Small intestine (tissue), 7 donors: Measurements from ENCODE around the gene PTGES3. TPM values are rescaled to one million over a fixed set of nuclear protein-coding genes. Genes with fewer than 3 reads are reported as not detected.
"Not testable (repeated sequence)": the region's sequence is repeated elsewhere in the genome, so short reads cannot be mapped to it uniquely, and the experiment has no call there.

Experiments
- DNase-seq, 2 donors: peaks; one replicate each; pipeline versions ENCODE4 v3.0.0 to v3.0.0-alpha.2; 2013
- FAIRE-seq: peaks from 2 replicates; lab custom pipeline; 2012; peaks lifted over from hg19 to GRCh38; lab: Jason Lieb, UNC
- H3K27ac ChIP-seq, 3 donors: one replicate each; pipeline ENCODE4 v1.5.1; 2013; ENCODE audit warnings: low read length in 2 of 3, mild to moderate bottlenecking in 2 of 3, control low read depth in 1 of 3, inconsistent platforms in 1 of 3, low read depth in 1 of 3, moderate library complexity in 1 of 3
- H3K27me3 ChIP-seq, 3 donors: one replicate each; pipeline ENCODE4 v1.6.1; 2013; ENCODE audit warnings: low read length in 3 of 3, inconsistent platforms in 1 of 3; ENCODE audit not compliant: control insufficient read depth in 3 of 3, insufficient read depth in 3 of 3
- H3K36me3 ChIP-seq, 3 donors: one replicate each; pipeline ENCODE4 v1.6.1; 2013; ENCODE audit warnings: low read length in 3 of 3, inconsistent platforms in 1 of 3, low read depth in 1 of 3, mild to moderate bottlenecking in 1 of 3, moderate library complexity in 1 of 3; ENCODE audit not compliant: control insufficient read depth in 3 of 3, insufficient read depth in 2 of 3
- H3K4me1 ChIP-seq, 3 donors: one replicate each; pipeline ENCODE4 v1.6.1; 2013; ENCODE audit warnings: low read length in 2 of 3, inconsistent platforms in 1 of 3, low read depth in 1 of 3, mild to moderate bottlenecking in 1 of 3, moderate library complexity in 1 of 3; ENCODE audit not compliant: control insufficient read depth in 3 of 3, insufficient read depth in 2 of 3
- H3K4me3 ChIP-seq, 3 donors: one replicate each; pipeline ENCODE4 v1.5.1; 2013; ENCODE audit warnings: low read length in 3 of 3, control low read depth in 1 of 3, inconsistent platforms in 1 of 3, low read depth in 1 of 3, mild to moderate bottlenecking in 1 of 3, moderate library complexity in 1 of 3
- H3K9me3 ChIP-seq, 2 donors: one replicate each; pipeline ENCODE4 v1.6.1; 2013; ENCODE audit warnings: low read depth in 1 of 2, low read length in 1 of 2; ENCODE audit not compliant: control insufficient read depth in 2 of 2, insufficient read depth in 1 of 2
- WGBS, 3 donors: extraction: QIAGEN DNeasy Blood & Tissue Kit; methylation state at CpG; one replicate each; pipeline ENCODE4 v1.1.7; 2013; 5-methylcytosine and 5-hydroxymethylcytosine counted together
- polyA plus RNA-seq, 4 donors: library from polyadenylated mRNA; stranded (reverse) in 3 of 4; unstranded in 1 of 4; fragments of 200-250 nt in 3 of 4; fragments of 120-200 nt in 1 of 4; gene quantifications; one replicate each; pipeline versions ENCODE4 v1.2.1 to v1.2.3, GENCODE V29; 2013
- donor health status: healthy with polysubstance abuse.
- donor health status: control.
- donor health status: control.
- donor health status: Bipolar disorder and iron deficiency.
- donor health status: healthy.

The PTGES3 gene
- polyA plus RNA-seq, 4 donors: 130 to 235 (median 180) TPM

DNA sequence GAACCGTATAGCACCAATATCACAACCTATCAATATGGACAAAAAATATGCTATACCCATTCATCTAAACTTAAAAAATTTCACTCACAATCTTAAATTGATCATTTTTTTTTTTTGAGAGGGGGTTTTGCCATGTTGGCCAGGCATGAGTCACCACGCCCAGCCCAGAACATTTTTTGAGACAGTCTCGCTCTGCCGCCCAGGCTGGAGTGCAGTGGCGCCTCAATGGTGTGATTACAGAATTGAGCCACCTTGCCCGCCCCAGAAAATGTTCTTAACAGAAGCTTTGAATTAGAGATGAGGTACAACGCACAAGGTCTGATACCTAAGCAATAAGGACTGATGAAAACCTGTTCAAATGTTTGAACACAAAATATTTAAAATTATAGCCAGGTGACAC, 26.5 kb downstream of the PTGES3 start:
- Histone ChIP-seq H3K4me1 (peaks cover 0 to 2% (median 0%) of the 10 kb centered on the region in 3 donors), H3K27me3 (no peaks in the 10 kb centered on the region), H3K4me3 (no peak overlapping the region), H3K9me3 (no peaks in the 10 kb centered on the region), H3K36me3 (peaks cover 6 to 24% (median 7%) of the 10 kb centered on the region in 3 donors), H3K27ac (no peak overlapping the region)
- WGBS, 3 donors: 86 to 88% (median 86%) methylated on average over 7 of the region's 7 CpGs
- DNase-seq (no peak), FAIRE-seq (no peak)

DNA sequence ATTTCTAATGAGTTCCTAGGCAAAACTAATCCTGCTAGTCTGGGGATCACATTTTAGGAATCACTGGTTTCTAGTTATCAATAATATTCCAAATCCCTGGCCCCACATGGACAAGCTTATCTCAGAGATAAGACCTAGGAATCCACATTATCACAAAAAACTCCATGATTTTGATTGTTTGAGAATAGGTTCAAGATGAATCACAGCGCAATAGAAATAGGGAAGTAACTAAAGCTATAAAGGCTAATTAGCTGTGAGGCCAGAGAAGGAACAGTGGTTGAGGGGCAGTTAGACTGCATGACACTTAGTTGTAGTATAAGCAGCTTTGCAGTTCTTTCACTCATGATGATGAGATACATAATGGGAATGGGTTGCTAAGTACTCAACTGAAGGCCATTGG, 29.2 kb downstream of the PTGES3 start:
- DNase-seq (peak in 1 of 2 donors; percentile 28), FAIRE-seq (no peak)
- Histone ChIP-seq H3K27me3 (no peaks in the 10 kb centered on the region), H3K36me3 (peaks cover 2 to 14% (median 2%) of the 10 kb centered on the region in 3 donors), H3K9me3 (peaks cover 0 to 16% of the 10 kb centered on the region in 2 donors), H3K4me1 (peaks cover 0 to 2% (median 0%) of the 10 kb centered on the region in 3 donors), H3K4me3 (no peak overlapping the region), H3K27ac (no peak overlapping the region)
- 41 to 63% (median 49%) methylated on average over 1 of the region's 1 CpG for WGBS, 3 donors

DNA sequence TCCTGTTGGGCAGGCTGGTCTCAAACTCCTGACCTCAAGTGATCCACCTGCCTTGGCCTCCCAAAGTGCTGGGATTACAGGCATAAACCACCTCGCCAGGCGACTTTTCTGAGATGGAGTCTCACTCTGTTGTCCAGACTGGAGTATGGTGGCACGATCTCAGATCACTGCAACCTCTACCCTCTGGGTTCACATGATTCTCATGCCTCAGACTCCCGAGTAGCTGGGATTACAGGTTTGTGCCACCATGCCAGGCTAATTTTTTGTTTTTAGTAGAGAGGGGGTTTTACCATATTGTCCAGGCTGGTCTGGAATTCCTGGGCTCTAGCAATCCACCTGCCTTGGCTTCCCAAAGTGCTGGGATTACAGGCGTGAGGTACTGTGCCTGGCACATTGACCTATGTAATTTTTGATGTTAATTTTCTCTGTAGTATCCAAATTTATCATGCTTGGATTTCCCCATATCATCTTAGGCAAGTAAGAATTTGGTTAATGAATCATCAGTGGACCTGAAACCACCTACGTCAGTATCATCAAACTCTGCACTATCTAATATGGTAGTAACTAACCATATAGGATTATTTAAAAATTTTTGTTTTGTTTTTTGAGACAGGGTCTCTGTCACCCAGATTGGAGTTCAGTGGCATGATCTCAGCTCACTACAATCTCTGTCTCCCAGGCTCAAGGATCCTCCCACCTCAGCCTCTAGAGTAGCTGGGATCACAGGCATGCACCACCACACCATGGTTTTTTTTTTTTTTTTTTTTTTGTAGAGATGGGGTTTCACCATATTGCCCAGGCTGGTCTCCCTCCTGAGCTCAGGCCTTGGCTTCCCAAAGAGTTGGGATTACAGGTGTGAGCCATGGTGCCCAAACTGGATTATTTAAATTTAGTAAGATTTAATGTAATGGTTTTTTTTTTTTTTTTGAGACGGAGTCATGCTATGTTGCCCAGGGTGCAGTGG, 30.4 kb downstream of the PTGES3 start:
- Histone ChIP-seq H3K9me3 (peaks cover 0 to 21% of the 10 kb centered on the region in 2 donors), H3K27ac (no peak overlapping the region), H3K27me3 (no peaks in the 10 kb centered on the region), H3K4me1 (peaks cover 0 to 2% (median 0%) of the 10 kb centered on the region in 3 donors), H3K4me3 (no peak overlapping the region), H3K36me3 (peaks cover 0 to 12% (median 2%) of the 10 kb centered on the region in 3 donors)
- no peak for DNase-seq
- no peak for FAIRE-seq
- 80 to 82% (median 80%) methylated on average over 7 of the region's 7 CpGs for WGBS, 3 donors

DNA sequence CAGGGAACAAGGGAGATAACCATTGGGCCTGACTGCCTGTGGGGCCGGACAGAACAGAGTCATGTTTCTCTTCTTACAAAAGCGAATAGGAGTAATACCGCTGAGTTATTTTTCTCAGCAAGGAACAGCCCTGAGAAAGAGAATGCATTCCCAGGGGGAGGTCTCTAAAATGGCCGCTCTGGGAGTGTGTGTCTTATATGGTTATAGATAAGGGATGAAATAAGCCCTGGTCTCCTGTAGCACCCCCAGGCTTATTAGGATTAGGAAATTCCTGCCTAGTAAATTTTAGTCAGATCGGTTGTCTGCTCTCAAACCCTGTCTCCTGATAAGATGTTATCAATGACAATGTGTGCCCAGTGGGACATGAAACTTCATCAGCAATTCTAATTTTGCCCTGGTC, 34.3 kb downstream of the PTGES3 start:
- H3K36me3 ChIP-seq, H3K4me1 ChIP-seq, DNase-seq, H3K4me3 ChIP-seq, H3K27ac ChIP-seq, H3K27me3 ChIP-seq, FAIRE-seq: not testable (repeated sequence)
- H3K9me3 ChIP-seq: peaks cover 0 to 21% of the 10 kb centered on the region in 2 donors
- WGBS, 3 donors: 86 to 87% (median 87%) methylated on average over 5 of the region's 5 CpGs

DNA sequence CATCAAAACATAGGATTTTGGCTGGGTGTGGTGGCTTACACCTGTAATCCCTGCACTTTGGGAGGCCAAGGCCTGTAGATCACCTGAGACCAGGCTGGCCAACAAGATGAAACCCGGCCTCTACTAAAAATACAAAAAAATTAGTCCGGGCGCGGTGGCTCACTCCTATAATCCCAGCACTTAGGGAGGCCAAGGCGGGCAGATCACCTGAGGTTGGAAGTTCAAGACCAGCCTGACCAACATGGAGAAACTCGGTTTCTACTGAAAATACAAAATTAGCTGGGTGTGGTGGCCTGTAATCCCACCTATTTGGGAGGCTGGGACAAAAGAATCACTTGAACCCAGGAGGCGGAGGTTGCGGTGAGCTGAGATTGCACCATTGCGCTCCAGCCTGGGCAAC, 40.1 kb downstream of the PTGES3 start:
- not testable (repeated sequence) for DNase-seq, H3K27me3 ChIP-seq, H3K27ac ChIP-seq, FAIRE-seq, H3K9me3 ChIP-seq, H3K36me3 ChIP-seq, H3K4me3 ChIP-seq
- 96 to 98% (median 96%) methylated on average over 9 of the region's 9 CpGs for WGBS, 3 donors
- H3K4me1 ChIP-seq: peaks cover 0 to 17% (median 0%) of the 10 kb centered on the region in 3 donors

DNA sequence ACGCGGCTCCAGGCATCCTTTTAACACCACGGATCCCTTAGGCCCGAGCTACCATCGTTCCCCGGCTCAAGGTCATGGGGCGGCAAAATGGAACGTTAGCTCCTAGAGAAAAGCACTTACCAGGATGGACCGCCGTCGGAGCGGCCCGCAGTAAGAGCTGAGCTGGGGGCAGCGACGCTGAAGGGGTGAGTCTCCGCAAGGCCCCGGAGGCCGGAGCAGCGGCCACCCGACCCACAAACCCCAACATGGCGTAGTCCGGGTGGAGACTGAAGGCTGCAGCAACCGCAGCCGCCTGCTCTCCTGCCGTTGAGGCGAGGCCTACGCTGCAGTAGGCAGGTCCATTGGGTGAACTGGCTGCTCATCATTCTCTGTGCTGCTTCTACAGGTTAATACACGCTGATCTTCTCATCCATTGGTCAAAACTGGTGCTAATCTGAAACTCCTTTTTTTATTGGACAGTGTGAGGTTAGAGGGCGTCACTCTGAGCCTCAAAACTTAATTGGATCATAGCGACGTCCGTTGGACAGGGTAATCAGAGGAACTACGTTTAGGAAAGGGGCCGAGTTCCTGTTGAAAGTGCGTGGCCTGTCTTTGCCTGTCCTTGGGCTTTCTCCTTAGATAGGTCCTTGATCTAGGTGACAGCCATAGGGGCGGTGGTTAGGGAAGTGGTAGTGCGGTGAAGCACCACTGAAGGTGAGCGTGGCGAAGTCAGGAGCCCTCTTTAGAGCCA, 42.2 kb downstream of the PTGES3 start, which contains the start of gene ATP5F1B:
ATP5F1B (minus strand) TSS at position 268 of the 730 bp plus-strand sequence; CDS start at position 247, 21 bp downstream.
- 0 to 2% (median 1%) methylated on average over 39 of the region's 39 CpGs for WGBS, 3 donors
- Histone ChIP-seq H3K27ac (peak within 1 kb of the TSS; percentile 90 to 99 (median 92)), H3K4me1 (peaks cover 0 to 22% (median 0%) of the 10 kb centered on the region in 3 donors), H3K36me3 (peaks cover 11 to 27% (median 16%) of the 10 kb centered on the region in 3 donors), H3K27me3 (no peaks in the 10 kb centered on the region), H3K4me3 (peak within 1 kb of the TSS; percentile 64 to 97 (median 77)), H3K9me3 (no peaks in the 10 kb centered on the region)
- FAIRE-seq (peak; percentile 87), DNase-seq (peak; percentile 98 to 100)

DNA sequence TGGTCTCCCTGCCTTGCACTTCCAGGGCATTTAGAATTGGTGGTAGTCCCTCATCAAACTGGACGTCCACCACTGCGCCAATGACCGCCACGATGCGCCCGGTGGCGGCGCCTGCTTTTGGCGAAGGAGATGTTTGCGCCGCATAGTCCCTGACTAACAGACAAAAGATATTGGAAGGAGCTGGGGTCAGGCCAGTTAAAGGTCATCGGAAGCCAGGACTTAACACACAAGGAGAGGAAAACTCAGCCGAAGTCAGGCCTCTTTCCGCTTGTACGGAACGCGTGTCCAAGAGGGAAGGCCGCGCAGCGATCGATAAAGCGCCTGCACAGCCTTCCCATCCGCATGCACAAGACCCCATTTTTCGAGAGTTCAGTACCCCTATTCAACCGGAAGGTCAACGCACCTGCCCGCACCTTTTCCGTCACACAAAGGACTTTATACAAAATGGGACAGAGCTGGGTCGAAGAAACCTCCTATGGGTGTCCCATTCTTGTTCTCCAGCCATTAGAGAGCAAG, 42.8 kb downstream of the PTGES3 start:
- DNase-seq (peak in 1 of 2 donors; percentile 55), FAIRE-seq (no peak)
- peaks cover 11 to 33% (median 19%) of the 10 kb centered on the region in 3 donors for H3K36me3 ChIP-seq
- H3K9me3 ChIP-seq: no peaks in the 10 kb centered on the region
- H3K27ac ChIP-seq: peak overlapping the region; percentile 90 to 99 (median 90)
- WGBS, 3 donors: 0 to 1% (median 0%) methylated on average over 29 of the region's 29 CpGs
- H3K27me3 ChIP-seq: no peaks in the 10 kb centered on the region
- peak overlapping the region; percentile 64 to 97 (median 77) for H3K4me3 ChIP-seq
- peaks cover 0 to 22% (median 0%) of the 10 kb centered on the region in 3 donors for H3K4me1 ChIP-seq

DNA sequence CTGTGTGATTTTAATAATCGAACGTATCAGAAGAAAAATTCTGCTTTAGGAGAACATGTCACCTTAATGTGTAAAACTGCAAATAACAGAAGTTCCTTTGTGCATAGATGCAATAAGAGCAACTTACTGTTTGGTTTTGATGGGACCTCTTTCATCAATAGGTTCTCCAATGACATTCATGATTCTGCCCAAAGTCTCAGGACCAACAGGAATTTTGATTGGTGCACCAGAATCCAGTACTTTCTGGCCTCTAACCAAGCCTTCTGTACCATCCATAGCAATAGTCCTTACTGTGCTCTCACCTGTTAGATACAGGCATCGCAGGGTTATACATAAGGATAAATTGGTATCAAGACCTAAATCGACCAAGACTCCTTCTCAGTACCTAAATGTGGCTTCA, 43.4 kb downstream of the PTGES3 start:
- H3K9me3 ChIP-seq: no peaks in the 10 kb centered on the region
- no peak for FAIRE-seq
- 4 to 36% (median 9%) methylated on average over 4 of the region's 4 CpGs for WGBS, 3 donors
- H3K4me1 ChIP-seq: peaks cover 0 to 22% (median 0%) of the 10 kb centered on the region in 3 donors
- peak overlapping the region; percentile 90 to 99 (median 90) for H3K27ac ChIP-seq
- H3K27me3 ChIP-seq: no peaks in the 10 kb centered on the region
- peaks cover 17 to 39% (median 19%) of the 10 kb centered on the region in 3 donors for H3K36me3 ChIP-seq
- H3K4me3 ChIP-seq: peak overlapping the region; percentile 64 to 97 (median 77)
- no peak for DNase-seq
